ENCODE data around the gene PFKP.
"Not testable (repeated sequence)": the region's sequence is repeated elsewhere in the genome, so short reads cannot be mapped to it uniquely, and the experiment has no call there.

The PFKP gene

DNA sequence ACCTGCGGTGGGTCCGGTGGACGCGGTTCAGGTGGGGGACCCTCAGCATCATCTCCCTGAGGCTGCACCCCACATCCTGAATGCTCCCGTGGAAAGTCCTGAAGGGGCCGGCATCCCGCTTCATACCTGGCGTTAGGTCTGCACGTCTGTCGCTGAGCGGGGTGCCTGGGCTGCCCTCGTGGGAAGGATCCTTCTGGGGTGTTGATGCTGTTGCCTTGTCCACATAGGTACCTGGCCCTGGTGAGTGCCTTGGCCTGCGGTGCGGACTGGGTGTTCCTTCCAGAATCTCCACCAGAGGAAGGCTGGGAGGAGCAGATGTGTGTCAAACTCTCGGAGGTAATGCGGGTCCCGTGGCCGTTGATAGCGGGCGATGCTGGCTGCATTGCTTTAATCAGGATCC lies 37.8 kb downstream of the PFKP start:
- TF ChIP-seq ZNF274 (IDR thresholded peaks at IDR 0.05; ENCODE audit: low read depth, low read length), result no peak
- no peak overlapping the region for H3K4me3 ChIP-seq (ENCODE audit: low read length)

DNA sequence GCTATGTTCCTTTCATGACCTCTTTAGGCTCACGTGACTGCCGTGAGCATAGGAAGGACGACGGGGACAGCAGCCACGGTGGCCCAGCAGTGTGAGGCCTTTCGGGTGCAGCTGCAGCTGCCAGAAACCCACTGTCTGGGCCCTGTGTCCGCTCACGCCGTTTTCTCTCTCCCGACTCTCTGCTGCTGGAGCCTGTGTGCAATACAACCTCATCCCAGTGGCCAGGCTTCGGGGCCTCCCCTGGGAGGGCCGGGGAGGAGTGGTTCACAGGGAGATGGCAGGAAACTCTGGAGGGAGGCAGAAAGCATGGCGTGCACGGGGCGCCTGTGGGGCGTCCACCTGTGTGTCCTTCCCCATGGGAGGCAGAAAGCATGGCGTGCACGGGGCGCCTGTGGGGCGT lies 38.6 kb downstream of the PFKP start:
- TF ChIP-seq ZNF274 (IDR thresholded peaks at IDR 0.05; ENCODE audit: low read depth, low read length), result no peak
- no peak overlapping the region for H3K4me3 ChIP-seq (ENCODE audit: low read length)

DNA sequence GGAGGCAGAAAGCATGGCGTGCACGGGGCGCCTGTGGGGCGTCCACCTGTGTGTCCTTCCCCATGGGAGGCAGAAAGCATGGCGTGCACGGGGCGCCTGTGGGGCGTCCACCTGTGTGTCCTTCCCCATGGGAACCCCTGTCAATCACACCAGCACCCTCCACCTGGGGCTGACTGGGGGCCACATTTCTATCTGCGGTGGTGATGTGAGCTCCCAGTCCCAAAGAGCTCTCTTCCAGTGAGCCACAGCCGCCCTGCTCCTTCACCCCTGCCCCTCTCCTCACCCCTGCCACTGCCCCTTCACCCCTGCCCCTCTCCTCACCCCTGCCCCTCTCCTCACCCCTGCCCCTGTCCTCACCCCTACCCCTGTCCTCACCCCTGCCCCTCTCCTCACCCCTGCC lies 39.0 kb downstream of the PFKP start:
- H3K4me3 ChIP-seq (ENCODE audit: low read length), result not testable (repeated sequence)

DNA sequence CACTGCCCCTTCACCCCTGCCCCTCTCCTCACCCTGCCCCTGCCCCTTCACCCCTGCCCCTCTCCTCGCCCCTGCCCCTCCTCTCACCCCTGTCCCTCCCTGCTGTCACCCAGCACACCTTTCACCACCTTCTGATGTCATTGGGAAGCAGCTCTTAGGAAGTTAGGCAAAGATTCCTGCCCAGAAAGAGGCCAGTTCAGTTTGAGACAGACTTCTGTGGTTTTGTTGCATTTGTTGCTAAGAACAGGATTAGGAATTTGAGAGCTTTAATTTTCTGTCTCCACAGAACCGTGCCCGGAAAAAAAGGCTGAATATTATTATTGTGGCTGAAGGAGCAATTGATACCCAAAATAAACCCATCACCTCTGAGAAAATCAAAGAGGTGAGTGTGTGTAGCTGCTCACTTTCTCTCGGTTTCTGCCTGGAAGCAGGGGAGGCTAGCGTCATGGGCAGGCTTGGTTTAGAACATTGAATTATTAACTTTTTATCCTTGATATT lies 39.6 kb downstream of the PFKP start:
- no peak overlapping the region for H3K4me3 ChIP-seq (ENCODE audit: low read length)
- no peak for TF ChIP-seq ZNF274 (IDR thresholded peaks at IDR 0.05; ENCODE audit: low read depth, low read length)

DNA sequence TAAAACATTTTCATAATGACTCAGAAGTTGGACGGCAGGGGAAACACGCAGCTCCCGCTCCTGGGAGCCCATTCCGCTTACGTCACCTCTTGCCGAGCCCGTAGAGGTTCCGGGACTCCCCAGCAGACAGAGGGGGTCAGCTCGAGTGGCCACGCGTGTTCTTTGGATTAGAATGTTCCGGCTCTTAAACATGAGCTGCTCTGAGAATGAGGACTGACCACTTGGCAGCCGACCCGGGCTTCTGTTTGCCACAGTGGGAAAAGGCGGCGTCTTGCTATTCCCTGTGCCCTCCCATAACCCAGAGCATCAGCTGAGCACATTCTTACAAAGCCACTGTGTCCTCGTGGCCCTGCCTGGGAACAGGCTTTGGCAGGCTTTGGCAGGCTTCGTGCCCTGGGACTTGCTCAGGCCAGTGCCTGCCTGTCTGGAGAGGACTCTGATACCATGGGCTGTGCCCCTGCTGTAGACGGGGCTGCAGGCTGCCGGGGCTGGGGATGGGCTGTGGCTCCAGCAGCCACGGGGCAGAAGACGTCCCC lies 40.1 kb downstream of the PFKP start:
- H3K4me3 ChIP-seq (ENCODE audit: low read length), result no peak overlapping the region
- no peak for TF ChIP-seq ZNF274 (IDR thresholded peaks at IDR 0.05; ENCODE audit: low read depth, low read length)

DNA sequence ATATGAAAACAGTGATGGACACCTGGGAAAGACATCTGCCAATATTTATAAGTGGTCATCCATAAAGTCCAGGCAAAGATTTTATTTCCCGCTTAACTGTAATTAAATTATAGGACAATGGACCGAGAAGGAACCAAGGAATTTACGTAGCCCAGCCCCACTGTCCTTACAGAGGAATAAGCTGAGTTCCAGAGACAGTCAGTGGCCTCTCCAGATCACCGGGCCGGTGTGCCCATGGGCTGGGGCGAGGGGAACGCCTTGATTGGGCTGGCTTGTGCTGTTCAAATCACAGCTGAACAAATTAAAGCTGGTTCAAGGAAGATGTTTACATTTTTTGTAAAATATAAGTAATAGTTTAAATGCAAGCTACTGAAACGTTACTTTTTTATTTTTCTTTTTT lies 40.7 kb downstream of the PFKP start:
- H3K4me3 ChIP-seq (ENCODE audit: low read length), result no peak overlapping the region
- TF ChIP-seq ZNF274 (IDR thresholded peaks at IDR 0.05; ENCODE audit: low read depth, low read length), result no peak

DNA sequence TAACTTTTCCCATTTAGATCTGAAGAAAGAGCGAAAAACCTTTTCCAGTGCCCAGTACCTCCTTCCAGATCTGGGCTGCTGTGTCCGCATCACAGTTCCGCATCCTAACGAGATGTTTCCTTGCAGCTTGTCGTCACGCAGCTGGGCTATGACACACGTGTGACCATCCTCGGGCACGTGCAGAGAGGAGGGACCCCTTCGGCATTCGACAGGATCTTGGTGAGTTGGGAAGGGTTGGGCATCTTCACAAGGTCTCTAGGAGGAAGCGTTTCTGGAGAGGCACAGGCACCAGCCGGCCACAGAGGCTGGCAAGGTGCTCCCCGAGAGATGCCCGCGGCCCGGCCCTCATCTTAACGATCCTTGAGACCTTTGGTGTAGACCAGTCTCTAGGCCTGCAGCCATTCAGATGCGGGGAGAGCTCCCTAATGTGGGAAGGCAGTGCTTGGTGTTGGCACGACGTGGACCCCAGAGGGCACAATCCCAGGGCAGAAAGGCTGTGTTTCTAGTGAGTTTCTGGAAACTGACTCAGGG lies 41.3 kb downstream of the PFKP start:
- TF ChIP-seq ZNF274 (IDR thresholded peaks at IDR 0.05; ENCODE audit: low read depth, low read length), result no peak
- H3K4me3 ChIP-seq (ENCODE audit: low read length), result no peak overlapping the region

DNA sequence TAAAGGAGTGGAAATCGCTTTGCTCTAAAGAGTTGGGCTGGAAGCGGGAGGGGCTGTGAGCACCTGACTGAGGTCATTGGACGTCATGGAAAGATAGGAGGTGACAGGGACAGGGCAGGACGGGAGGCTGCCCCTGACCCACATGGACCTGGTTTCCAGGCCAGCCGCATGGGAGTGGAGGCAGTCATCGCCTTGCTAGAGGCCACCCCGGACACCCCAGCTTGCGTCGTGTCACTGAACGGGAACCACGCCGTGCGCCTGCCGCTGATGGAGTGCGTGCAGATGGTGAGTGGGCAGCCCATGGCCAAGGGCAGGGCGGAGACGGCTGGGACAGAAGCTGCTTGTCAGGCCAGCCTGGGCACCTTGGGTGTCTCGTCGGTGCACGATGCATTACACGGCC lies 41.8 kb downstream of the PFKP start:
- TF ChIP-seq ZNF274 (IDR thresholded peaks at IDR 0.05; ENCODE audit: low read depth, low read length), result no peak
- H3K4me3 ChIP-seq (ENCODE audit: low read length), result no peak overlapping the region

DNA sequence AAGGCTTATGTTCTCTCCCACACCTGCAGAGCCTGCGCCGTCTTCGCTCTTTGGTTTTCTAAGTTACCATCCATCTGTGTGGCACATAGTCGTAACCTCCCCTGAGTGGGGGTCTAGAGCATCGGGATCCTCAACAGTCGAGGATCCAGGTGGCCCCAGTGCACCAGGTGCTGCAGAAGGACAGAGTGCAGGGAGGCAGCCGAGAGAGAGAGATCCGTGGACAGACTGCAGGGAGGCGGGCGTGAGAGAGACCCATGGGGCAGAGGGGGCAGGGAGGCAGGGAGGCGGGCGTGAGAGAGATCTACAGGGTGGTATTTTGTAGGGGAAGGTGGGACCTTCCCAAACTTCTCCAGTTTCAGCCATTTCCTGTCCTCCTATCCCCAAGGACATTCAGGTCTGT lies 42.3 kb downstream of the PFKP start:
- H3K4me3 ChIP-seq (ENCODE audit: low read length), result no peak overlapping the region
- TF ChIP-seq ZNF274 (IDR thresholded peaks at IDR 0.05; ENCODE audit: low read depth, low read length), result no peak

DNA sequence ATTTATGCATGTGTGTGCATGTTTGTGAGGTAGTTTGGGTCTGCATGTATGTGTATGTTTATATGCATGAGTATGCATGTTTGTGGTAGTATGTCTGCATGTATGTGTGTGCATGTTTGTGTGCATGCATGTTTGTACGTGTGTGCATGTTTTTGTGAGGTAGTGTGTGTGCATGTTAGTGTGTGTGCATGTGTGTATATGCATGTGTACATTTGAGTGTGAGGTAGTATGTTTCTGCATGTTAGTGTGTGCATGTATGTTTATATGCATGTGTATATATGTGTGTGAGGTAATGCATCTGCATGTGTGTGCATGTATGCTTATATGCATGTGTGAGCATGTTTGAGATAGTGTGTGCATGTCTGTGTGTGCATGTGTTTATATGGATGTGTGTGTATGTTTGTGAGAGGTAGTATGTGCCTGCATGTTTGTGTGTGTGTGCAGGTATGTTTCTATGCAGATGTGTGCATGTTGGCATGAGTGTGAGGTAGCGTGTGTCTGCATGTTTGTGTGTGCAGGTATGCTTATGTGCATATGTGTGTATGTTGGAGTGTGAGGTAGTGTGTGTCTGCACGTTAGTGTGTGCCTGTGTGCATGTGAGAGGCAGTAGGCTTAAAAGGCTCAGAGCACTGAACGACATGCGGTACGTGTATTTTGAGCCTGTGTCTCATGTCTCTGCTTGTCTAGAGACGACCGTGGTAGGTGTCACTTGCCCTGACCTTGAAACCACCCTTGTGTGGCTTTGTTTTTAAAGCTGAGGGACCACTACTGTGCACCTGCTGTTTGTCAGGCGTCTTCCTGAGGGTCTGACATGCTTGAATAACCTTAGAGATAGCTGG lies 43.7 kb downstream of the PFKP start:
- no peak for TF ChIP-seq ZNF274 (IDR thresholded peaks at IDR 0.05; ENCODE audit: low read depth, low read length)

DNA sequence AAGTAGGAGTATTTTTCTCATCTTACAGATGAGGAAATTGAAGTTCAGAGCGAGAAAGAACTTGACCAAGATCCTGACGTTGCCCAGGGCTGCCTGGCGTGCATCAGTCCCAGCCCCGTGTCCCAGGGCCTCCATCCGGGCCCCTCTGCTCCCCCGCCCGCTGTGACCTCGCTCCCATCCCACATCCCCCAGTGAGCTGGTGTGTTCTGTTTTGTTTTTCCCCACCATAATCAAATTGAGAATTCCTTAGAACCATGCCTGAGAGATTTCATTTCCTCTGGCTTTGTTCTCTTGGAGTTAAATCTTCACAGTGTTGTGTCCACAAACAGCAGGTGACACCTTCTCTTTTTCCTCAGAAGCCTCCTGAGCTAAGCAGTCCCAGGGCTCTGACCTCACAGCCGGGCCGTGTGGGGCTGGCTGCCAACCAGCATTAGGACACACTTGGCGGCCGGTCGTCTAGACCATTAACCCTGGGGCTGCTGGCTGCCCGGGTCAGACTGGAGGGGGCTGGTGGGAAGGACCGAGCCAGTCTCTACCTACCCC lies 44.3 kb downstream of the PFKP start:
- no peak for TF ChIP-seq ZNF274 (IDR thresholded peaks at IDR 0.05; ENCODE audit: low read depth, low read length)
- no peak overlapping the region for H3K4me3 ChIP-seq (ENCODE audit: low read length)

More for the DNA sequence above, 43.7 kb downstream of the PFKP start:
- H3K4me3 ChIP-seq (ENCODE audit: low read length), result no peak overlapping the region

DNA sequence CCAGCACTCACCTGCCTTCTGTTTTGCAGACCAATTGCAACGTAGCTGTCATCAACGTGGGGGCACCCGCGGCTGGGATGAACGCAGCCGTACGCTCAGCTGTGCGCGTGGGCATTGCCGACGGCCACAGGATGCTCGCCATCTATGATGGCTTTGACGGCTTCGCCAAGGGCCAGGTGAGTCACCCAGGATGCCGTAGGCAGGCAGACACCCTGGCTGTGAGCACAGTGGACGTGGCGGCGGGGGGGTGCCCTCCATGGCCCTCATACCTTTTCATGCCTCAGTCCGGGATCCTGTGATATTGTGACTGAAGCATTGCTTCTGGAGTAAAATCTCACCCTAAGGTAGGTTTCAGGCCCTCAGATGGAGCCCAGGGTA lies 46.0 kb downstream of the PFKP start:
- TF ChIP-seq ZNF274 (IDR thresholded peaks at IDR 0.05; ENCODE audit: low read depth, low read length), result no peak
- no peak overlapping the region for H3K4me3 ChIP-seq (ENCODE audit: low read length)

DNA sequence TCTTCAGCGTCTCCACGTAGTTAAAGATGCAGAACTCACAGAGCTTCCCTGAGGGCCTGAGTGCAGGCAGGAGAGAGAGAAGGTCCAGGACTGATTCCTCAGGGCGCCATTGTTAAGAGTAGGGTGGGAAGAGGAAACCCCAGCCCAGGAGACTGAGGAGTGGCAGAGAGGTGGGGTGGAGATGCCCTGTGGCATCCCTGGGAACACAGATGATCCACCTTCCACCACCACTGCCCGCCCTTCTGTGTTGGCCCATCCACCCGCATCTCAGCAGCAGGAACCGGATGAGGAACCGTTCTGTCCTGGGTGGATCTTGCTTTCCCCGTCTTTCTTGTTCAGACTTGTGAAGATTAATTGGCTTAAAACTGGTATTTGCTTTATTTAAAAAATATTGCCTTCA lies 48.3 kb downstream of the PFKP start:
- TF ChIP-seq ZNF274 (IDR thresholded peaks at IDR 0.05; ENCODE audit: low read depth, low read length), result no peak
- H3K4me3 ChIP-seq (ENCODE audit: low read length), result no peak overlapping the region

DNA sequence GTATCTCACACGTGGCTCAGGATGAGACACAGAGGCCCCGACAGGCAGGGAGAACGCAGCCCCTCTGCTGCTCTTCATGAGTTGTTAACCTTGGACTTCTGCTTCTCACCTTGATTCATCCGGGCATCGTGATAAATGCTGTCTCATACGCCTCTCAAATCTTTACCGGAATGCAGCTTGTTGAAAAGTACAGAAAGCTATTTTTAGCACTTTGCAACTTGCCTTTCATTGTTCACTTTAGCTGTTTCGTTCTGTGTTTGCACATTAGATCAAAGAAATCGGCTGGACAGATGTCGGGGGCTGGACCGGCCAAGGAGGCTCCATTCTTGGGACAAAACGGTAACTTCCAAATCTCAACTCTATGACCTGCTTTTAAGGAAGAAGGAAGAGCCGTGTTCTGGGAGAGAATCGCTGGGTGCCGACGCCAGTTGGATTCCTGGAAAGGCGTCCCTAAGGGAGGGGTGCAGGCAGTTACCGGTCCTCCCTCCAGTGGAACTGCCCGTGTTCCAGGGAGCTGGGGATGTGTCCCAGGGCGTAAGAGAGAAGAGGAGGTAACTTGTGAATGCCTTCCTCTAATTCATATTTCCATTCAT lies 49.3 kb downstream of the PFKP start:
- no peak overlapping the region for H3K4me3 ChIP-seq (ENCODE audit: low read length)
- no peak for TF ChIP-seq ZNF274 (IDR thresholded peaks at IDR 0.05; ENCODE audit: low read depth, low read length)

DNA sequence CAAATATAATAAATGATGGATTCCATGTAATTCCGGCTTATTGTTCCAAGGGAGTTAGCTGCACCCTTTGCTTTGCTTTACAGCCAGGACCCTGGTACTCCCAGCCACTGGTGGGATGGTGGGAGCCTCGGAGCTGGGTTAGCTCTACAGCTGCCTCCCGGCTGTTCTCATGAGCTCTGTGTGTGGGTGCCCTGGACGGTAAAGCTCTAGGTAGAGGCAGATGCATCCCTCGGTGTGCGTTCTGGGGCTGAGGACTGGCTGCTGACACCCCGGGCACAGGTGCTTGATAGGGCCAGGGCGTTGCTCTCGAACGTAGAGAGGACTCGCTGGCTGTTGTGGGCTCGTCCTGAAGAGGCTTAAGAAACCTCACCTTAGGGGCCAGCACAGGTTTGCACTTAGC lies 50.1 kb downstream of the PFKP start:
- H3K4me3 ChIP-seq (ENCODE audit: low read length), result no peak overlapping the region
- no peak for TF ChIP-seq ZNF274 (IDR thresholded peaks at IDR 0.05; ENCODE audit: low read depth, low read length)

Measured in GM08714 (cell line).